KBM-7 (cell line): ENCODE data around the gene COL17A1.

Experiments
- DNase-seq: peaks from one replicate; pipeline ENCODE4 v3.0.0-alpha.2; 2015
- in situ Hi-C: fragments of 300-500 bp; cut with MboI; formaldehyde crosslinking; loops from 2 replicates; pipeline ENCODE4 v1.14.3; 2020; ENCODE audit warnings: low sequenced_read_pairs, low pct_unique_long_range_greater_than_20kb, mixed read lengths

The COL17A1 gene

GRCh38 chr10:104085801-104086400 lies at the start of gene COL17A1:
COL17A1 (minus strand) TSS chr10:104085880; CDS start chr10:104080673, 5,207 bp downstream.
- in situ Hi-C loops = no loop called here
- no peak for DNase-seq

GRCh38 chr10:104130041-104130440 lies 44.4 kb upstream of the COL17A1 start:
- in situ Hi-C loops = no loop called here

GRCh38 chr10:104128214-104128613 lies 42.5 kb upstream of the COL17A1 start:
- in situ Hi-C loops = no loop called here
- no peak for DNase-seq

More at GRCh38 chr10:104130041-104130440, 44.4 kb upstream of the COL17A1 start:
- no peak for DNase-seq

- DNase-seq = peak; percentile 38
- in situ Hi-C loops = no loop called here
Observed at GRCh38 chr10:104127411-104127810, 41.7 kb upstream of the COL17A1 start.

GRCh38 chr10:104123397-104123796 lies 37.7 kb upstream of the COL17A1 start:
- DNase-seq = peak; percentile 15
- in situ Hi-C loops = no loop called here

GRCh38 chr10:104122225-104123107 lies 36.8 kb upstream of the COL17A1 start:
- in situ Hi-C loops = no loop called here
- no peak for DNase-seq

- in situ Hi-C loops = no loop called here
- DNase-seq = peak; percentile 100
Observed at GRCh38 chr10:104121485-104122224, 36.0 kb upstream of the COL17A1 start, which contains the start of gene SFR1. SFR1 (plus strand) TSS chr10:104122171; CDS start chr10:104122184, 13 bp downstream.

GRCh38 chr10:104120903-104121484 lies 35.3 kb upstream of the COL17A1 start:
- peak; percentile 82 for DNase-seq
- in situ Hi-C loops = no loop called here

GRCh38 chr10:104120512-104120902 lies 34.8 kb upstream of the COL17A1 start:
- in situ Hi-C loops = no loop called here
- DNase-seq = no peak

- no peak for DNase-seq
- in situ Hi-C loops = no loop called here
Observed at GRCh38 chr10:104119996-104120395, 34.3 kb upstream of the COL17A1 start.

GRCh38 chr10:104117839-104118323 lies 32.2 kb upstream of the COL17A1 start:
- DNase-seq = no peak

GRCh38 chr10:104113376-104113956 lies 27.8 kb upstream of the COL17A1 start:
- DNase-seq = no peak
- in situ Hi-C loops = no loop called here

More at GRCh38 chr10:104117839-104118323, 32.2 kb upstream of the COL17A1 start:
- in situ Hi-C loops = no loop called here

- in situ Hi-C loops = no loop called here
- DNase-seq = no peak
Observed at GRCh38 chr10:104109908-104110662, 24.4 kb upstream of the COL17A1 start.

- DNase-seq = no peak
- in situ Hi-C loops = no loop called here
Observed at GRCh38 chr10:104104926-104105325, 19.2 kb upstream of the COL17A1 start.

- DNase-seq = no peak
- in situ Hi-C loops = no loop called here
Observed at GRCh38 chr10:104104418-104104817, 18.7 kb upstream of the COL17A1 start.

GRCh38 chr10:104103956-104104355 lies 18.3 kb upstream of the COL17A1 start:
- in situ Hi-C loops = no loop called here
- DNase-seq = no peak

- in situ Hi-C loops = no loop called here
- DNase-seq = no peak
Observed at GRCh38 chr10:104101902-104102301, 16.2 kb upstream of the COL17A1 start.

GRCh38 chr10:104100795-104101194 lies 15.1 kb upstream of the COL17A1 start:
- DNase-seq = no peak
- in situ Hi-C loops = no loop called here
